ENCODE results near the gene SPATA33.

Gene SPATA33

GRCh38 chr16:89657442-89658220 lies at the start of gene SPATA33, which contains the start of gene CHMP1A:
Gene SPATA33, plus strand, starts transcription at chr16:89657836. Its CDS starts 76 bp downstream, at chr16:89657912.
Gene CHMP1A, minus strand, starts transcription at chr16:89657708. Its CDS starts 120 bp downstream, at chr16:89657588.
- in situ Hi-C loops (cut with MboI; ENCODE audit: low sequenced_read_pairs), result no loop called here

DNA sequence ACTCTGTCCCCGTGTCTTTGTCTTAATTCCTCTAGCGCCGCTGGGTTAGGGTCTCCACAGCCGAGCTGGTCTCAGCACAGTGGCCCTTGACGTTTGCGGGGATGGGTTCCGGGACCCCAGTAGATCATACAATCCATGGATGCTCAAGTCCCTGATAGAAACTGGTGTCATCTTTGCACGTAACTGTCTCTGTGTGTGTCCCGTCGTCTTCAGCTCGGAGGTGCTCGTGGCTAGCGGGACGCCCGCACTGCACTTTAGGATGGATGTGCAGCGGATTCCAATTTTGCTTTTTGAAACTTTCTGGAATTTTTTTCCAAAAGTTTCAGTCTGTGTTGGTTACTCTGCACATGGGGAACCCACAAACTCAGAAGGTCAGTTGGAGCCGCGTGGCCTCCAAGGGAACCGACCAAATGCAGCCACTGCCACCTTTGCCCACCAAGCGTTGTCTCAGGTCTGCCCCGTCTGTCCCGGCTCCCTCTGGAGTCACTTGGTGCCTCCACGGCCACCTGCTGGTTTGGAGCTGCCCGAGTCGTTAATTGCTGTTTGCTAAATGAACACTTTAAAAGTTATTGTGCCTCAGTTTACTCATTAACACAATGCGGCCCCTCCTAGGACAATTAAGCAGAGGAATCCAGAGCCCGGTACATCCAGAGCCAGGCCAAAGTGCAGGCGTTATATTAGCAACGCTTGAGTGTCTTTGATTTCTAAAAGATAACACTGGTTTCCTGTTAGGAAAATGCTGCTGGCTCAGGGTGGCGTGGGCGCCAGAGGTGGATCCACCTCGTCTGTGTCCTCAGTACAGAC lies 49.5 kb upstream of the SPATA33 start:
- in situ Hi-C loops (cut with MboI; ENCODE audit: low sequenced_read_pairs), result no loop called here

GRCh38 chr16:89610108-89610453 lies 47.6 kb upstream of the SPATA33 start:
- in situ Hi-C loops (cut with MboI; ENCODE audit: low sequenced_read_pairs), result no loop called here

DNA sequence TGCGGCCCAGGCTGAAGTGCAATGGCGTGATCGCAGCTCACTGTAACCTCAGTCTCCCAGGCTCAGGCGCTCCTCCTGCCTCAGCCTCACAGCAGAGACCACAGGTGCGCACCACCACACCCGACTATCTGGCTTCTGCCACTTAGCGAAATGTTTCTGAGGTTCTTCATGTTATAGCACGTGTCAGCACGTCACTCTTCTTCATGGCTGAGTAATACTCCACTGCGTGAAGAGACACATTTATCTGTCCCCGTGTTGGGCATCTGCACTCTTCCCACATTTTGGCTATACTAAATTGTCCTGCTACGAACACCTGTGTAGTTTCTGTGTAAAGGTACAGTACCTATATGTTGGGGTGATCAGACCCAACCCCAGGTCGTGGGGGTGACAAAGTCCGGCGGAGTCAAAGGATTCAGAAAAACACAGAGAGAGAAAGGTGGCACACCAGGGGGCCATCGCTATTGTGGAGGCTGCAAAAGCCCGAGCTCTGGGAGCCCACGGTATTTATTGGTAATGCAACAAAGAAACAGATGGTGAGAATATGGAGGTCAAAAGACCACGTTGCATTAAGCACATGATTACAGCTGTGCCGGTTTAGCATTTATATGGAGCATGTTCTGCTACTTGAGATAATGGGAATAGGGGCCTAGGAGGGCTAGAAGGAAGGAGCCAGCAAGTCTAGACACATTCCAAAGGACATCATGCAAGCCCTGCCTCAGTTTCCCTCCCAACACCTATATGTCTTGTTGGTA lies 45.0 kb upstream of the SPATA33 start:
- in situ Hi-C loops (cut with MboI; ENCODE audit: low sequenced_read_pairs), result no loop called here

DNA sequence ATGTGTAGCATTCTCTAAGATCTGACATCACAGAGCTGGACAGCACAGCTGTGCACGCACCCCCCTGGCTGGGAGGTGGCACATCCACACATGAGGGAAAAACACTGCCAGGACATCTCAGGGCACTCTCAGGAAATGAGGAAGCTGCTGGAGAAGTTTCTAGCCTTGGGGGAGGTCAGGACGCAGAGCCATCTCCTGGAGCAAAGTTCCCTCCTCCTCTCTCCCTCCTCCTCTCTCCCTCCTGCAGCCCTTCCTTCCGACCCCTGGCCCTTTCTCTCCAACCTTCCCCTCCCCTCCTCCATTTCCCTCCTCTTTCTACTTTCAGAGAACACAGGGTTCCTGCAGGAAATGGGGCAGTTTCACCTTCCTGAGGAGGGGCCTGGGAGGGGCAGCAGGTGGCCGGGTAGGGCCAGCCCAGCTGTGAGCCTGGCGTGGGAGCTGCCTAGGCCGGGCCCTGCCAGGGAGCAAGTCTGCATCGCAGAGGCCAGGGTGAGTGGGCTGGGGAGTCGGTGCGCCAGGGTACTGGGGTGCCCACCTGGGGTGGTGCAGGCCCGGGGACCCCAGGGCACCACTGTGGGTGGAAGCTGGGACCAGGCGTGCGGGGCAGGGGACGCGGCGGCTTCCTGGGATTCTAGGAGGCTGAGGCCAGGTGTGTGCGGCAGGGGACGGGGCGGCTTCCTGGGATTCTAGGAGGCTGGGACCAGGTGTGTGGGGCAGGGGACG lies 44.2 kb upstream of the SPATA33 start, which contains the start of gene DPEP1:
TSS of gene DPEP1 (plus strand) at position 412 of the 723 bp plus-strand sequence. CDS start 16,769 bp downstream, outside the sequence.
- in situ Hi-C loops (cut with MboI; ENCODE audit: low sequenced_read_pairs), result no loop called here

- in situ Hi-C loops (cut with MboI; ENCODE audit: low sequenced_read_pairs), result no loop called here
Measured at GRCh38 chr16:89613954-89614459, 43.6 kb upstream of the SPATA33 start.

GRCh38 chr16:89615176-89615575 lies 42.5 kb upstream of the SPATA33 start:
- in situ Hi-C loops (cut with MboI; ENCODE audit: low sequenced_read_pairs), result no loop called here

DNA sequence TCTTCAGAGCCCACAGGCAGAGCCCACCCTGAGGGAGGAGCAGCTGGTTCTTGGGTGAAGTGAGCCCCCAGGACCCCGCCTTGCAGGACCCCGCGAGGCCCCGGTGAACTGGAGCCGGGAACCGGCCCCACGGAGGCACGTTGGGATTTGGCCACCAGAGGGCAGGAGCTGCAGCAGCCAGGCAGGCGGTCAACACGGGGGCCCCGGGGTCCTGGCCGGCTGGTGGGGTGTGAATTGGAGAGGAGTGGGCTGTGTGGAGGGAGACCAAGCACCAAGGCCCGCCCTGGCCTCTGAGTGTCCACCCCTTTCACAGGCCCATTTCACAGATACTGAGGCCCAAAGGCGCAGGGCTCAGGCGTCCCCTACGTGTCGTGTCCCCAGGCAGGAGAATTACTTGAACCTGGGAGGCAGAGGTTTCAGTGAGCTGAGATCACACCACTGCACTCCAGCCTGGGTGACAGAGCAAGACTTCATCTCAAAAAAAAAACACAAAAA lies 42.0 kb upstream of the SPATA33 start:
- in situ Hi-C loops (cut with MboI; ENCODE audit: low sequenced_read_pairs), result no loop called here

DNA sequence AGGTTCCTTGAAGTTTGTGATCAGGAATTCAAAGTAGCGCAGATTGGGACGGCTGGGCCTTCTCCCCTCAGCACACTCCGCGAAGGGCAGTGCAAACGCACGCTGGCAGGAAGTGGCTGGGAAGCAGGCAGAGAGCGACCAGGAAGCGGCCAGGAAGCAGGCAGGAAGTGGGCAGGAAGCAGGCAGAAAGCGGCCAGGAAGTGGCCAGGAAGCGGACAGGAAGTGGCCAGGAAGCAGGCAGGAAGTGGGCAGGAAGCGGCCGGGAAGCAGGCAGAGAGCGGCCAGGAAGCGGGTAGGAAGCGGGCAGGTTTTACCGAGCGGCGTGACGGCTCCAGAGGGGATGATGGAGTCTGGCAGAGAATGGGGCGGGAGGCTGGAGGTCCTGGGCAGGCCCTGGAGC lies 41.0 kb upstream of the SPATA33 start:
- in situ Hi-C loops (cut with MboI; ENCODE audit: low sequenced_read_pairs), result no loop called here

GRCh38 chr16:89617036-89617435 lies 40.6 kb upstream of the SPATA33 start:
- in situ Hi-C loops (cut with MboI; ENCODE audit: low sequenced_read_pairs), result no loop called here

DNA sequence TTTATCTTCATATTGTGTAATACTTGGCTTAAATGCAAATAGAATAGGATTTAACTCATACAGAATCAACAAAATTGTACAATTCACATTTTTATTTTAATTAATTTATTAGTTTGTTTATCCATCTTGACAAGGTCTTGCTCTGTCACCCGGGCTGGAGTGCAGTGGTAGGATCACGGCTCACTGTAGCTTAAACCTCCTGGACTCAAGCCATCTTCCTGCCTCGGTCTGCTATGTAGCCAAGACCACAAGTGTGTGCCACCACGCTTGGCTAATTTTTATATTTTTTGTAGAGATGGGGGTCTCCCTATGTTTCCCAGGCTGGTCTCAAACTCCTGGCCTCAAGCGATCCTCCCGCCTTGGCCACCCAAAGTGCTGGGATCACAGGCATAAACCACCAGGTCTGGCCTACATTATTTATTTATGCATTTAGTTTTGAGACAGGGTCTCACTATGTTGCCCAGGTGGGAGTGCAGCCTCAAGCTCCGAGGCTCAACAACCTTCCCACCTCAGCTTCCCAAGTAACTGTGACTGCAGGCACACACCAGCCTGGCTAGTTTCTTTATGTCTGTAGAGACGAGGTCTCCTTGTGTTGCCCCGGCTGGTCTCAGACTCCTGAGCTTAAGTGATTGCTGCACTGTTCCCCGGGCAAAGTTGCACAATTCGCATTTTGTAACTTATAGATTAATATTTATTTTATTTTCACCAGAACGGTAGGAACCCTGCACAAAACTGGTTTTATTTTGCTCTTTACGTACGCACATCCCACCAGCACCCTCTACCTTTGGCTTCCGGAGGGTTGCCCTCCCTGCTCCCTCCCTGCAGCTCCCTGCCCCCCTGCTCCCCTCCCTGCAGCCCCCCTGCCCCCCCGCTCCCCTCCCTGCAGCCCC lies 39.3 kb upstream of the SPATA33 start:
- in situ Hi-C loops (cut with MboI; ENCODE audit: low sequenced_read_pairs), result no loop called here

GRCh38 chr16:89619840-89620239 lies 37.8 kb upstream of the SPATA33 start:
- in situ Hi-C loops (cut with MboI; ENCODE audit: low sequenced_read_pairs), result no loop called here

- in situ Hi-C loops (cut with MboI; ENCODE audit: low sequenced_read_pairs), result no loop called here
Measured at GRCh38 chr16:89620406-89620841, 37.2 kb upstream of the SPATA33 start.

DNA sequence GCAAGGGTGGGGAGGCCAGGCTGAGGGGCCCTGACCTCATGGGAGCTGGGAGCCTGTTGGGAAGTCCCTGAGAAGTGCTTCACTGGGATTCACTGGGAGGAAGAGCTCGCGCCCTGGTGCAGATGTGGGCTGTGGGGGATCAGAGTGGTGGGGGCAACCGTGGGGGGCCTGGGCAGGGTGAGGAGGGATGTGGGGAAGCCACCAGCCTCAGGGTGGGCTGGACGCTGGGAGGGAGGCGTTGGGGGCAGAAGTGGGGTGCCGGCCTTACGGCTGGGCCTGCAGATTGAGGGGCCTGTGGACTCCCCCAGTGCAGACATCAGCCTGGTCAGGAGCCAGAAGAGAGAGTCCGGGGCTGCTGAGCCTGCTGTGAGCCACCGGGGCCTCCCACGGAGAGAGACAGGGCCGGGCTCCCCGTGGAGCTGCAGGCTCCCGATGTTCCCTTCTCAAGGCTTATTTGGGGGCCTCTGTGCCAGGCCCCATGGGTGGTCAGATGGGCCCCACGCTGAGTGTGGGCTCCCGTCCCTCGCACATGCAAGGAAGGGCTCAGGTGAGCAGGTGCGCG lies 36.4 kb upstream of the SPATA33 start:
- in situ Hi-C loops (cut with MboI; ENCODE audit: low sequenced_read_pairs), result no loop called here

DNA sequence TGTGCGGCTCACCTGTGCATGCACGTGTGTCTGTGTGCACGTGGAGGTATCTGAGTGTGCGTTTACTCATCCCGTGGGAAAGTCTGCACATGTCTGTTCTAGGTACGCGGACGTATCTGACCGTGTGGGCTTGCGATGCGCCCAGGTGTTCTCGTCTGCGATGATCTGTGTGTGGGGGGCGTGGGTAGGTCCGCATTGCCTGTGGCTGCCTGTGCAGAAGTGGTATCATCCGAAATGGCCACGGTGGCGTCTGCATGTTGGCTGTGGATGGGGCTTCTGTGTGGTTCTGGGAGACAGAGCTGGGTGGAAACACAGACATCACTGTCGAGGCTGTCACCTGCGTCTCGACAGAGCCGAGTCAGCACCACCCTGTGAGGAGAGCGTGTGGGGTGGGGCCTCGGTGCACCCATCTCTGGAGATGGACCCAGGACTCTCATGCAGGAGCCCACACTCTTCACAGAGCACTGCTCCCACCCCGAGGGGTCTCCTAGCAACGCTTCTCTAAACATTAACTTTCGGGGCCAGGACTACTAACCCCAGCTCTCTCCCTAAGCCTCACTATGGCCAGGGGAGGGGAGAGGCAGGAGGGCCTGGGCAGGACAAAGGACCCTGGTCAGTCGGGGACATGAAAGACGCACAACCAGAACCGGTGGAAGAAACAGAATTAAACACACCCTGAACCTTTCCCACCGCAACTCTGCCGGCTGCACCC lies 35.8 kb upstream of the SPATA33 start:
- in situ Hi-C loops (cut with MboI; ENCODE audit: low sequenced_read_pairs), result no loop called here

GRCh38 chr16:89623511-89624261 lies 34.0 kb upstream of the SPATA33 start:
- in situ Hi-C loops (cut with MboI; ENCODE audit: low sequenced_read_pairs), result no loop called here

Data from HL-60/S4 treated with phorbol 12-myristate 13-acetate at 8.2 ng/mL for 4 days and 3 days (cell line).